Inferior parietal cortex (tissue), 1 donor: ENCODE data around the gene AGFG1.

ENCODE experiments used
- DNase-seq: peaks from one replicate; pipeline ENCODE4 v3.0.0-alpha.2; 2016; ENCODE audit errors: extremely low spot score

AGFG1 gene

GRCh38 chr2:227608561-227609338, 136.8 kb downstream of the AGFG1 start:
- no peak for DNase-seq

- DNase-seq, result no peak
Observed at GRCh38 chr2:227610123-227610522, 138.2 kb downstream of the AGFG1 start.
